ENCODE measurements around the gene TEX11. TPM values are rescaled to one million over a fixed set of nuclear protein-coding genes. Genes with fewer than 3 reads are reported as not detected.

The TEX11 gene
- total and polyA plus RNA-seq, 2 of the 13 experiments (the other 11 are each of a cell fraction or from before 2014, with no cell fraction given), result not detected

DNA sequence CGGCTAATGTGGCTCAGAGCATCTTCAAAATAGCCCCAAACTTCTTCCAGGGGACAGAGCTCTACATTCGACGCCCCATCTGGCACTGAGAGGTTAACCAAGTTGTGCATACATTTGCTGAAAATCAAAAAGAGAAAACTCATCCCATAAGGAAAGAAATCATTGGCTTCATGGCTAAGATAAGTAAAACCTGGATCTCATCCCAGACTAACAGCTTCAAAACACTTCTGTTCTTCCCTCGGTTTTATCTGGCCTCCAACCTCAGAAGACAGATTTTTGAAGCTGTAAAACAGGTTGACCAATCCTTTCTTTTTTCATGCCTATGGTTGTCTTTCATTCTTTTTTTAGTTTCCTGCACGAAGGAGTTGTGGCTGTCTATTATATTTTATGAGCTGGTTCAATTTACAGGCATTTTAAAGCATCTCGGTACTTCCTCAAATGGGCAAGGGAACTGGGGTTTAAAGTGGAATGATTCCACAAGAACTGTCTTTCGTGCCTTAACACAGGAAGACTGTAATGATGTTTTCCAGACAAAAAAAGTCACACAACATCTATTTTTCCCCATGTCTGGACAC lies 356.3 kb downstream of the TEX11 start:
- Histone ChIP-seq H2AFZ (ENCODE audit: low read length) (no peak overlapping the region), H4K20me1 (ENCODE audit: insufficient read depth, low read length) (no peaks in the 10 kb centered on the region), H3K4me2 (ENCODE audit: low read depth, low read length) (no peak overlapping the region), H3K4me1 (ENCODE audit: insufficient read depth, low read length) (peaks cover 8% of the 10 kb centered on the region; the same call in 1 of the 2 replicates), H3K9me3 (ENCODE audit: low read length) (no peaks in the 10 kb centered on the region), H3K9ac (ENCODE audit: insufficient read depth, low read depth, low read length) (no peak overlapping the region), H3K36me3 (replicated peaks in 1 of 2; ENCODE audit: control insufficient read depth in 1 of 2, insufficient read depth in 2 of 2, low read length in 2 of 2) (no peaks in the 10 kb centered on the region), H3K79me2 (ENCODE audit: insufficient read depth, low read length) (no peaks in the 10 kb centered on the region), H3K4me3 (replicated peaks in 1 of 3; ENCODE audit: insufficient read depth in 1 of 3, low read depth in 2 of 3, low read length in 3 of 3) (no peak overlapping the region), H3K27ac (ENCODE audit: extremely low read length, insufficient read depth, low read length) (no peak overlapping the region), H3K27me3 (ENCODE audit: control insufficient read depth in 1 of 2, insufficient read depth in 2 of 2, low read length in 2 of 2) (no peaks in the 10 kb centered on the region)
- TF ChIP-seq ZNF431 (CRISPR knock-in tag; IDR thresholded peaks at IDR 0.05; ENCODE audit: borderline replicate concordance, low read depth), result no peak
- TF ChIP-seq AGO1 (IDR thresholded peaks at IDR 0.05; ENCODE audit: low read depth, low read length, poor library complexity, severe bottlenecking), result no peak
- no peak for TF ChIP-seq ZC3H4 (CRISPR knock-in tag; IDR thresholded peaks at IDR 0.05; ENCODE audit: borderline replicate concordance)
- no peak for TF ChIP-seq IRX3 (CRISPR knock-in tag; IDR thresholded peaks at IDR 0.05; ENCODE audit: borderline replicate concordance, low read depth)
- TF ChIP-seq, protein P1, sequence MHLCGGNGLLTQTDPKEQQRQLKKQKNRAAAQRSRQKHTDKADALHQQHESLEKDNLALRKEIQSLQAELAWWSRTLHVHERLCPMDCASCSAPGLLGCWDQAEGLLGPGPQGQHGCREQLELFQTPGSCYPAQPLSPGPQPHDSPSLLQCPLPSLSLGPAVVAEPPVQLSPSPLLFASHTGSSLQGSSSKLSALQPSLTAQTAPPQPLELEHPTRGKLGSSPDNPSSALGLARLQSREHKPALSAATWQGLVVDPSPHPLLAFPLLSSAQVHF (CRISPR knock-in tag; IDR thresholded peaks at IDR 0.05), result no peak
- no peak for TF ChIP-seq ASH2L (IDR thresholded peaks at IDR 0.05; ENCODE audit: insufficient read length, low read depth, low read length)
- no peak for TF ChIP-seq FOXP1 (IDR thresholded peaks at IDR 0.05)
- no peak for TF ChIP-seq FOXP1 (CRISPR knock-in tag; IDR thresholded peaks at IDR 0.05)
- no peak for TF ChIP-seq ZNF629 (CRISPR knock-in tag; conservative IDR thresholded peaks at IDR 0.05)
- TF ChIP-seq ZNF740 (CRISPR knock-in tag; IDR thresholded peaks at IDR 0.05), result no peak
- TF ChIP-seq ZNF772 (CRISPR knock-in tag; IDR thresholded peaks at IDR 0.05), result no peak
- no peak for TF ChIP-seq ZSCAN21 (CRISPR knock-in tag; IDR thresholded peaks at IDR 0.05; ENCODE audit: borderline replicate concordance)
- 57% methylated on average over 7 of the region's 7 CpGs for WGBS (ENCODE audit: low lambda C conversion rate)
- FAIRE-seq (no peak), ATAC-seq (no peak), DNase-seq (ENCODE audit: low spot score) (no peak)
- ChIA-PET CTCF (ENCODE audit: low intra/inter-chr PET ratio, low total read pairs) (no interaction called here), POLR2A (no interaction called here)
- BruUV-seq (replicated peaks), result no TSS peak
- intact Hi-C loops (cut with micrococcal nuclease; ENCODE audit: unreplicated experiment) (no loop called here), in situ Hi-C loops (cut with HindIII; ENCODE audit: extremely low pct_ligation_motif_present, low pct_unique_long_range_greater_than_20kb) (loop anchor here (5.0 kb wide), 1 partner anchor 100 kb away; no protein-coding TSS in a partner anchor)
